ENCODE results near the gene ZNF32.
A peak's percentile ranks its signal among the peaks of the same experiment; 100 is the strongest.
"Not testable (repeated sequence)": the region's sequence is repeated elsewhere in the genome, so short reads cannot be mapped to it uniquely, and the experiment has no call there.

Gene ZNF32

GRCh38 chr10:43680035-43680434 lies 31.4 kb upstream of the ZNF32 start:
- DNase-seq (ENCODE audit: low read depth) = no peak

- no peak for DNase-seq (ENCODE audit: low read depth)
Measured at GRCh38 chr10:43679509-43679908, 30.8 kb upstream of the ZNF32 start.

GRCh38 chr10:43678654-43679053 lies 30.0 kb upstream of the ZNF32 start:
- DNase-seq (ENCODE audit: low read depth) = no peak

GRCh38 chr10:43676901-43677300 lies 28.2 kb upstream of the ZNF32 start:
- DNase-seq (ENCODE audit: low read depth) = no peak

- no peak for DNase-seq (ENCODE audit: low read depth)
Measured at GRCh38 chr10:43676331-43676730, 27.6 kb upstream of the ZNF32 start.

GRCh38 chr10:43674553-43675210 lies 26.0 kb upstream of the ZNF32 start:
- no peak for DNase-seq (ENCODE audit: low read depth)

GRCh38 chr10:43673471-43673870 lies 24.8 kb upstream of the ZNF32 start:
- DNase-seq (ENCODE audit: low read depth) = no peak

- peak; percentile 27 for DNase-seq (ENCODE audit: low read depth)
Measured at GRCh38 chr10:43671659-43672531, 23.2 kb upstream of the ZNF32 start.

GRCh38 chr10:43669386-43669785 lies 20.7 kb upstream of the ZNF32 start:
- DNase-seq (ENCODE audit: low read depth) = no peak

- no peak for DNase-seq (ENCODE audit: low read depth)
Measured at GRCh38 chr10:43667761-43668386, 19.2 kb upstream of the ZNF32 start.

GRCh38 chr10:43667317-43667731 lies 18.6 kb upstream of the ZNF32 start:
- DNase-seq (ENCODE audit: low read depth) = no peak

- no peak for DNase-seq (ENCODE audit: low read depth)
Measured at GRCh38 chr10:43666552-43666951, 17.9 kb upstream of the ZNF32 start.

- no peak for DNase-seq (ENCODE audit: low read depth)
Measured at GRCh38 chr10:43665054-43665453, 16.4 kb upstream of the ZNF32 start.

GRCh38 chr10:43658227-43658626 lies 9.5 kb upstream of the ZNF32 start:
- no peak for DNase-seq (ENCODE audit: low read depth)

- no peak for DNase-seq (ENCODE audit: low read depth)
Measured at GRCh38 chr10:43655311-43655710, 6.6 kb upstream of the ZNF32 start.

- no peak for DNase-seq (ENCODE audit: low read depth)
Measured at GRCh38 chr10:43653746-43654145, 5.1 kb upstream of the ZNF32 start.

- DNase-seq (ENCODE audit: low read depth) = no peak
Measured at GRCh38 chr10:43649185-43649523, 473 bp upstream of the ZNF32 start.

GRCh38 chr10:43648095-43648397 lies 635 bp downstream of the ZNF32 start:
- DNase-seq (ENCODE audit: low read depth) = no peak

GRCh38 chr10:43647576-43647975 lies 1.1 kb downstream of the ZNF32 start:
- DNase-seq (ENCODE audit: low read depth) = no peak

GRCh38 chr10:43645866-43646265 lies 2.8 kb downstream of the ZNF32 start:
- no peak for DNase-seq (ENCODE audit: low read depth)

GRCh38 chr10:43644252-43644651 lies 4.4 kb downstream of the ZNF32 start:
- DNase-seq (ENCODE audit: low read depth) = no peak

GRCh38 chr10:43640603-43641002 lies 8.1 kb downstream of the ZNF32 start:
- DNase-seq (ENCODE audit: low read depth) = no peak

GRCh38 chr10:43635816-43636215 lies 12.9 kb downstream of the ZNF32 start:
- not testable (repeated sequence) for DNase-seq (ENCODE audit: low read depth)

Data from stimulated activated CD4-positive, alpha-beta T cell treated with anti-CD3 and anti-CD28 coated beads, Interleukin-2, amount 100 ng/mL, for 4 hours (primary cell).